K562 (cell line): Measurements from ENCODE around the gene EPB41L1. TPM values are rescaled to one million over a fixed set of nuclear protein-coding genes. Genes with fewer than 3 reads are reported as not detected.

Experiments used
- ATAC-seq: fragments of 200-7000 bp; cut with Tn5 transposase; 3 replicates; pipeline ENCODE4 v1.9.1; 2020; ENCODE audit warnings: moderate library complexity
- BruUV-seq: library from RNA; stranded (reverse); fragments of 400-500 nt; replicated peaks from 2 replicates; lab custom pipeline; 2021; lab: Mats Ljungman, UMichigan
- CTCF ChIA-PET: fragments of 300-600 bp; formaldehyde crosslinking; extraction: SDS; loops from one replicate; lab custom pipeline; 2021; ENCODE audit warnings: low intra/inter-chr PET ratio; lab: Yijun Ruan, JAX
- POLR2A ChIA-PET: fragments of 300-600, 350-650 bp; sonication (Branson Sonifier 250); formaldehyde crosslinking; extraction: SDS; loops from one replicate; lab custom pipeline; 2021; ENCODE audit warnings: antibody characterized with exemption, inconsistent platforms; lab: Yijun Ruan, JAX
- DNase-seq, 4 experiments: peaks; one replicate each; pipeline versions ENCODE4 v3.0.0 to v3.0.0-alpha.2; 2011 to 2018; ENCODE audit warnings: low spot score in 3 of 4, mixed read lengths in 3 of 4; ENCODE audit errors: extremely low read depth in 1 of 4
- FAIRE-seq: peaks from 2 replicates; lab custom pipeline; 2011; peaks lifted over from hg19 to GRCh38; lab: Jason Lieb, UNC
- H2AFZ ChIP-seq: 2 replicates; pipeline ENCODE4 v1.6.0; 2011; ENCODE audit warnings: low read depth, low read length, control low read depth, inconsistent platforms
- H3K27ac ChIP-seq: fragments of 200-600 bp; 3 replicates; pipeline ENCODE4 v1.8.0; 2011; ENCODE audit warnings: low read depth, mild to moderate bottlenecking, control low read depth, inconsistent platforms, low read length, moderate library complexity, mixed read lengths; ENCODE audit errors: extremely low read depth
- H3K27me3 ChIP-seq, 2 experiments: fragments of 300-600 bp in 1 of 2; 2 replicates in 1 of 2; 3 replicates in 1 of 2; pipeline versions ENCODE4 v1.6.0 to v1.8.0; 2011; ENCODE audit warnings: inconsistent platforms in 2 of 2, low read length in 2 of 2, mild to moderate bottlenecking in 1 of 2, mixed read lengths in 1 of 2, moderate library complexity in 1 of 2; ENCODE audit not compliant: control insufficient read depth in 2 of 2, insufficient read depth in 2 of 2
- H3K36me3 ChIP-seq: fragments of 300-600 bp; 3 replicates; pipeline ENCODE4 v1.8.0; 2011; ENCODE audit warnings: mild to moderate bottlenecking, low read length, inconsistent platforms; ENCODE audit not compliant: control insufficient read depth, insufficient read depth
- H3K4me1 ChIP-seq, 2 experiments: fragments of 200-600 bp in 1 of 2; replicated peaks in 1 of 2; 2 replicates in 1 of 2; 3 replicates in 1 of 2; pipeline versions ENCODE4 v1.5.1 to v1.8.0; 2011; ENCODE audit warnings: inconsistent platforms in 2 of 2, low read length in 2 of 2, mild to moderate bottlenecking in 1 of 2, mixed read lengths in 1 of 2, moderate library complexity in 1 of 2; ENCODE audit not compliant: control insufficient read depth in 2 of 2, insufficient read depth in 2 of 2
- H3K4me2 ChIP-seq: 2 replicates; pipeline ENCODE4 v1.6.1; 2011; ENCODE audit warnings: low read length, control low read depth, inconsistent platforms, mixed read lengths; ENCODE audit not compliant: insufficient read depth
- H3K4me3 ChIP-seq: fragments of 200-600 bp; sonication (generic), shearing (Covaris generic); 2 replicates; pipeline ENCODE4 v1.5.1; 2016; ENCODE audit warnings: control low read depth, inconsistent platforms
- H3K79me2 ChIP-seq: fragments of 200-600 bp; 3 replicates; pipeline ENCODE4 v1.8.0; 2011; ENCODE audit warnings: low read length, inconsistent platforms; ENCODE audit not compliant: control insufficient read depth, insufficient read depth
- H3K9ac ChIP-seq, 2 experiments: 2 replicates each; pipeline versions ENCODE4 v1.6.0 to v1.6.1; 2011; ENCODE audit warnings: low read depth in 2 of 2, low read length in 2 of 2, control low read depth in 1 of 2, inconsistent platforms in 1 of 2, mild to moderate bottlenecking in 1 of 2, mixed read lengths in 1 of 2; ENCODE audit not compliant: insufficient read depth in 1 of 2
- H3K9me1 ChIP-seq: one replicate; pipeline ENCODE4 v1.6.0; 2011; ENCODE audit warnings: inconsistent platforms, mild to moderate bottlenecking, low read length, moderate library complexity; ENCODE audit not compliant: control insufficient read depth, insufficient read depth
- H3K9me3 ChIP-seq: replicated peaks from 2 replicates; pipeline ENCODE4 v1.5.1; 2011; ENCODE audit warnings: low read depth, low read length, inconsistent platforms; ENCODE audit not compliant: control insufficient read depth, insufficient read depth
- H4K20me1 ChIP-seq: replicated peaks from 2 replicates; pipeline ENCODE4 v1.6.1; 2011; ENCODE audit warnings: low read length, inconsistent platforms, mixed read lengths; ENCODE audit not compliant: control insufficient read depth, insufficient read depth
- CTCF ChIP-seq, 3 experiments: IDR thresholded peaks in 2 of 3; conservative IDR thresholded peaks in 1 of 3; 2 replicates each; pipeline ENCODE4 v1.5.1; 2011 to 2012; ENCODE audit warnings: low read length in 3 of 3, mild to moderate bottlenecking in 3 of 3, control low read depth in 2 of 3, improper control_type of control experiment in 1 of 3, inconsistent platforms in 1 of 3, low read depth in 1 of 3, mixed read lengths in 1 of 3, moderate library complexity in 1 of 3; ENCODE audit not compliant: insufficient read depth in 2 of 3
- RAD21 ChIP-seq, 2 experiments: fragments of 250-450 bp in 1 of 2; fragments of 450-650 bp in 1 of 2; sonication (Bioruptor Pico) in 1 of 2; formaldehyde crosslinking in 1 of 2; IDR thresholded peaks in 1 of 2; conservative IDR thresholded peaks in 1 of 2; 2 replicates each; pipeline versions ENCODE4 v1.4.0 to v1.8.0; 2020 to 2022; ENCODE audit warnings: mild to moderate bottlenecking in 2 of 2, moderate library complexity in 1 of 2
- ZNF589 ChIP-seq: fragments of 200-800 bp; sonication (Bioruptor generic); IDR thresholded peaks from 2 replicates; pipeline ENCODE4 v1.6.1; 2016; ENCODE audit warnings: low read depth, missing genetic modification characterization, missing compliant biosample characterization
- WGBS: fragments of 100-300 bp; shearing (Covaris generic); methylation state at CpG from one replicate; pipeline ENCODE4 v1.1.6; 2016; ENCODE audit warnings: low coverage, mixed read lengths; ENCODE audit not compliant: insufficient coverage; ENCODE audit errors: missing lambda C conversion rate; 5-methylcytosine and 5-hydroxymethylcytosine counted together
- in situ Hi-C: fragments of 300-500 bp; cut with MboI; formaldehyde crosslinking; loops from 4 replicates; pipeline ENCODE4 v1.15.0; 2018; ENCODE audit warnings: inconsistent platforms, mixed read lengths
- intact Hi-C: fragments of 100-400 bp; cut with micrococcal nuclease; formaldehyde crosslinking; loops from 2 replicates; pipeline ENCODE4 v1.14.2; 2022
- polyA plus RNA-seq, 8 experiments: library from polyadenylated mRNA; depleted of rRNA in 4 of 8; stranded (reverse) in 5 of 8; unstranded in 3 of 8; fragments of >200 nt; fragmentation: Nextera tagmentation in 2 of 8; fragmentation: Illumina TruSeq in 1 of 8; extraction: Ambion mirVana in 2 of 8; extraction: Trizol in 1 of 8; gene quantifications; 2 replicates each; pipeline versions ENCODE4 v1.2.1 to v1.2.3, GENCODE V29; 2011 to 2014; ENCODE audit warnings: inconsistent platforms in 1 of 8, missing spikeins in 1 of 8
- total RNA-seq, 7 experiments: library from RNA; depleted of rRNA in 6 of 7; stranded (reverse); fragments of >200 nt in 6 of 7; fragmentation: Illumina TruSeq in 2 of 7; extraction: Trizol in 2 of 7; gene quantifications; 2 replicates each; pipeline versions ENCODE4 v1.2.1 to v1.2.3, GENCODE V29; 2011 to 2021; ENCODE audit warnings: low replicate concordance in 1 of 7

EPB41L1 gene
- total and polyA plus RNA-seq, 9 of the 15 experiments (the other 6 are each of a cell fraction or from before 2014, with no cell fraction given): 0.11 to 4.3 (median 1.3) TPM

GRCh38 chr20:36141310-36141709 lies 13.2 kb upstream of the EPB41L1 start:
- POLR2A ChIA-PET: interaction anchor here (0.7 to 1.8 kb wide), 2 partner anchors 148 to 299 kb away, joined by 3 to 7 read pairs; no protein-coding TSS in a partner anchor
- Histone ChIP-seq H3K36me3 (no peaks in the 10 kb centered on the region), H4K20me1 (0 out of 2 replicates have a peak, but pooled peaks cover 3% of the 10 kb centered on the region), H3K4me2 (no peak overlapping the region), H3K9me1 (no peaks in the 10 kb centered on the region), H3K27ac (no peak overlapping the region), H2AFZ (no peak overlapping the region), H3K9ac (no peak overlapping the region), H3K4me1 (peaks cover 6 to 7% of the 10 kb centered on the region in 2 experiments; a peak in 4 of 5 replicates), H3K4me3 (no peak overlapping the region), H3K9me3 (no peaks in the 10 kb centered on the region), H3K27me3 (0 out of 5 replicates have a peak, but pooled peaks cover 0 to under 1% of the 10 kb centered on the region in 2 experiments), H3K79me2 (no peaks in the 10 kb centered on the region)
- BruUV-seq: no TSS peak
- 25% methylated on average over 2 of the region's 2 CpGs for WGBS
- ATAC-seq (no peak), DNase-seq (peak in 1 of 4 experiments; percentile 30), FAIRE-seq (no peak)
- in situ Hi-C loops (no loop called here), intact Hi-C loops (no loop called here)
- CTCF ChIA-PET: interaction anchor here (8.0 kb wide), 1 partner anchor 147 kb away, joined by 205 read pairs; no protein-coding TSS in a partner anchor
- peak in 2 of 3 experiments; percentile 21 to 27; a peak in 2 of 6 replicates for TF ChIP-seq CTCF (IDR thresholded peaks at IDR 0.05 in 2 of 3, conservative IDR thresholded peaks at IDR 0.05 in 1 of 3; ENCODE audit: insufficient read depth in 2 of 3, low read depth in 1 of 3, low read length in 3 of 3)
- no peak for TF ChIP-seq ZNF589 (CRISPR knock-in tag)
- peak in 1 of 2 experiments; percentile 28; a peak in 1 of 4 replicates for TF ChIP-seq RAD21 (CRISPR knock-in tag; conservative IDR thresholded peaks at IDR 0.05 in 1 of 2, IDR thresholded peaks at IDR 0.05 in 1 of 2)
